GM12878 (cell line): ENCODE results near the gene GLP1R. TPM values are rescaled to one million over a fixed set of nuclear protein-coding genes. Genes with fewer than 3 reads are reported as not detected.

Experiments
- ATAC-seq: fragments of 200-7000 bp; cut with Tn5 transposase; 3 replicates; pipeline ENCODE4 v1.9.1; 2020; ENCODE audit warnings: mild to moderate bottlenecking, moderate library complexity
- BruUV-seq: library from RNA; stranded (reverse); fragments of 400-500 nt; replicated peaks from 2 replicates; lab custom pipeline; 2021; lab: Mats Ljungman, UMichigan
- CTCF ChIA-PET: fragments of 300-600 bp; sonication (Branson Sonifier 250); formaldehyde crosslinking; extraction: SDS; loops from one replicate; lab custom pipeline; 2021; ENCODE audit warnings: inconsistent platforms; lab: Yijun Ruan, JAX
- POLR2A ChIA-PET: fragments of 350-600 bp; formaldehyde crosslinking; extraction: SDS; loops from one replicate; lab custom pipeline; 2021; ENCODE audit warnings: inconsistent platforms; lab: Charles Lee
- RAD21 ChIA-PET: fragments of 300-600 bp; sonication (Branson Sonifier 250); formaldehyde crosslinking; loops from one replicate; lab custom pipeline; 2023; ENCODE audit warnings: antibody characterized with exemption; ENCODE audit not compliant: unreplicated experiment; lab: Charles Lee
- SMC1A ChIA-PET: fragments of 300-600 bp; sonication (Branson Sonifier 250); formaldehyde crosslinking; loops from one replicate; lab custom pipeline; 2023; ENCODE audit not compliant: unreplicated experiment, uncharacterized antibody; lab: Charles Lee
- DNase-seq: peaks from one replicate; pipeline ENCODE4 v3.0.0-alpha.2; 2011; ENCODE audit warnings: low read depth, low spot score
- FAIRE-seq: peaks from 3 replicates; lab custom pipeline; 2011; peaks lifted over from hg19 to GRCh38; lab: Jason Lieb, UNC
- H2AFZ ChIP-seq: 2 replicates; pipeline ENCODE4 v1.6.0; 2011; ENCODE audit warnings: low read depth, low read length, control low read depth; ENCODE audit not compliant: control insufficient read depth
- H3K27ac ChIP-seq: 2 replicates; pipeline ENCODE4 v1.5.1; 2011; ENCODE audit warnings: control low read depth; ENCODE audit not compliant: control insufficient read depth, insufficient read depth
- H3K27me3 ChIP-seq, 2 experiments: replicated peaks in 1 of 2; 2 replicates each; pipeline versions ENCODE4 v1.6.0 to v1.6.1; 2011; ENCODE audit warnings: low read length in 1 of 2; ENCODE audit not compliant: control insufficient read depth in 2 of 2, insufficient read depth in 2 of 2
- H3K36me3 ChIP-seq, 2 experiments: 2 replicates each; pipeline ENCODE4 v1.5.1; 2011; ENCODE audit warnings: low read length in 1 of 2; ENCODE audit not compliant: control insufficient read depth in 2 of 2, insufficient read depth in 2 of 2
- H3K4me1 ChIP-seq: 2 replicates; pipeline ENCODE4 v1.6.1; 2011; ENCODE audit warnings: mild to moderate bottlenecking, low read length, moderate library complexity, mixed read lengths; ENCODE audit not compliant: control insufficient read depth, insufficient read depth
- H3K4me2 ChIP-seq: 2 replicates; pipeline ENCODE4 v1.6.0; 2011; ENCODE audit warnings: control low read depth; ENCODE audit not compliant: control insufficient read depth, insufficient read depth
- H3K4me3 ChIP-seq: fragments of 200-600 bp; sonication (generic); 2 replicates; pipeline ENCODE4 v1.5.1; 2016
- H3K79me2 ChIP-seq: 2 replicates; pipeline ENCODE4 v1.6.0; 2011; ENCODE audit warnings: low read length; ENCODE audit not compliant: control insufficient read depth, insufficient read depth
- H3K9ac ChIP-seq: 2 replicates; pipeline ENCODE4 v1.8.0; 2011; ENCODE audit warnings: low read length, control low read depth, mixed read lengths; ENCODE audit not compliant: control insufficient read depth, insufficient read depth
- H3K9me3 ChIP-seq: replicated peaks from 3 replicates; pipeline ENCODE4 v1.5.1; 2011; ENCODE audit warnings: mild to moderate bottlenecking, low read length; ENCODE audit not compliant: control insufficient read depth, insufficient read depth
- H4K20me1 ChIP-seq: 2 replicates; pipeline ENCODE4 v1.6.0; 2011; ENCODE audit not compliant: control insufficient read depth, insufficient read depth
- ATF2 ChIP-seq: IDR thresholded peaks from 2 replicates; pipeline ENCODE4 v1.6.1; 2012; ENCODE audit warnings: low read length, inconsistent platforms
- ATF7 ChIP-seq: fragments of 450-650 bp; IDR thresholded peaks from 2 replicates; pipeline ENCODE4 v1.6.1; 2016; ENCODE audit warnings: low read depth, mild to moderate bottlenecking
- CHD4 ChIP-seq: fragments of 200-600 bp; sonication (generic); IDR thresholded peaks from 2 replicates; pipeline ENCODE4 v1.6.1; 2016; ENCODE audit warnings: mild to moderate bottlenecking
- DPF2 ChIP-seq: fragments of 450-650 bp; IDR thresholded peaks from 2 replicates; pipeline ENCODE4 v1.6.1; 2017; ENCODE audit warnings: mild to moderate bottlenecking
- FOS ChIP-seq: IDR thresholded peaks from 3 replicates; pipeline ENCODE4 v1.6.1; 2011; ENCODE audit warnings: borderline replicate concordance; ENCODE audit not compliant: insufficient read length; ENCODE audit errors: extremely low read depth
- KDM1A ChIP-seq: fragments of 200-600 bp; sonication (generic); IDR thresholded peaks from 2 replicates; pipeline ENCODE4 v1.6.1; 2016; ENCODE audit warnings: borderline replicate concordance
- KLF5 ChIP-seq: fragments of 450-650 bp; IDR thresholded peaks from 2 replicates; pipeline ENCODE4 v1.6.1; 2014; ENCODE audit warnings: mild to moderate bottlenecking; ENCODE audit not compliant: partially characterized antibody
- POLR2AphosphoS2 ChIP-seq: IDR thresholded peaks from 2 replicates; pipeline ENCODE4 v1.6.1; 2011; ENCODE audit warnings: low read depth, mild to moderate bottlenecking, low read length, improper control_type of control experiment, moderate library complexity
- ZZZ3 ChIP-seq: IDR thresholded peaks from 2 replicates; pipeline ENCODE4 v1.6.1; 2011; ENCODE audit warnings: low read depth; ENCODE audit not compliant: control insufficient read depth, insufficient read length
- whole genome bisulfite sequencing: methylation state at CpG from one replicate; pipeline ENCODE4 v1.1.6; 2016; ENCODE audit warnings: low lambda C conversion rate; ENCODE audit not compliant: insufficient replicate concordance, insufficient coverage; ENCODE audit errors: missing lambda C conversion rate; 5-methylcytosine and 5-hydroxymethylcytosine counted together
- in situ Hi-C: fragments of 300-500 bp; cut with MboI; formaldehyde crosslinking; loops from 9 replicates; pipeline ENCODE4 v1.14.3; 2018; ENCODE audit warnings: mixed read lengths
- intact Hi-C: fragments of 100-400 bp; cut with micrococcal nuclease; formaldehyde crosslinking; loops from one replicate; pipeline ENCODE4 v1.14.2; 2022; ENCODE audit not compliant: unreplicated experiment
- polyA plus RNA-seq, 11 experiments: library from polyadenylated mRNA; depleted of rRNA in 4 of 11; unstranded in 6 of 11; stranded (reverse) in 5 of 11; fragments of >200 nt; fragmentation: Nextera tagmentation in 4 of 11; fragmentation: Illumina TruSeq in 1 of 11; extraction: Ambion mirVana in 4 of 11; extraction: Trizol in 1 of 11; gene quantifications; 1 replicate in 1 of 11; 2 replicates in 10 of 11; pipeline versions ENCODE4 v1.2.1 to v1.2.3, GENCODE V29; 2011 to 2016; ENCODE audit warnings: inconsistent platforms in 2 of 11, missing spikeins in 2 of 11, low read depth in 1 of 11
- total RNA-seq, 4 experiments: library from RNA; depleted of rRNA in 3 of 4; stranded (reverse); fragments of >200 nt in 3 of 4; fragmentation: Illumina TruSeq in 1 of 4; extraction: Trizol in 1 of 4; gene quantifications; 2 replicates each; pipeline versions ENCODE4 v1.2.1 to v1.2.3, GENCODE V29; 2013 to 2021

GLP1R gene
- total and polyA plus RNA-seq, 10 of the 15 experiments (the other 5 are each of a cell fraction or from before 2014, with no cell fraction given), result 0.01 TPM; not detected in 9

GRCh38 chr6:39062014-39062740 lies 13.6 kb downstream of the GLP1R start (continued):
- TF ChIP-seq KLF5, result no peak
- no peak for TF ChIP-seq CHD4
- no peak for TF ChIP-seq FOS
- no peak for TF ChIP-seq POLR2AphosphoS2
- TF ChIP-seq DPF2, result no peak
- no peak for TF ChIP-seq KDM1A
- TF ChIP-seq ATF2, result no peak
- no peak for TF ChIP-seq ATF7
- TF ChIP-seq, all 136 proteins: peak for 0

GRCh38 chr6:39063526-39063925 lies 14.9 kb downstream of the GLP1R start:
- RAD21 ChIA-PET, result no interaction called here
- in situ Hi-C loops, result no loop called here
- no peak overlapping the region for H3K4me3 ChIP-seq
- no peaks in the 10 kb centered on the region for H3K4me1 ChIP-seq
- no TSS peak for BruUV-seq
- FAIRE-seq, result no peak
- WGBS, result 0% methylated on average over 1 of the region's 1 CpG
- no peak for TF ChIP-seq ZZZ3
- TF ChIP-seq, all 136 proteins: peak for 0
- SMC1A ChIA-PET, result no interaction called here
- H3K9me3 ChIP-seq, result no peaks in the 10 kb centered on the region
- no peak overlapping the region for H3K4me2 ChIP-seq
- no peaks in the 10 kb centered on the region for H3K79me2 ChIP-seq
- CTCF ChIA-PET, result no interaction called here
- H3K27me3 ChIP-seq, result peaks cover 0 to 6% of the 10 kb centered on the region in 2 experiments; a peak in 3 of 4 replicates
- H3K36me3 ChIP-seq, result no peaks in the 10 kb centered on the region
- POLR2A ChIA-PET, result no interaction called here
- H3K9ac ChIP-seq, result no peak overlapping the region
- H4K20me1 ChIP-seq, result no peaks in the 10 kb centered on the region
- intact Hi-C loops, result no loop called here
- DNase-seq (no peak), ATAC-seq (no peak)
- H2AFZ ChIP-seq, result no peak overlapping the region
- H3K27ac ChIP-seq, result no peak overlapping the region
